GM18511 (cell line): ENCODE data around the gene PIAS3.
A peak's percentile ranks its signal among the peaks of the same experiment; 100 is the strongest.
"Not testable (repeated sequence)": the region's sequence is repeated elsewhere in the genome, so short reads cannot be mapped to it uniquely, and the experiment has no call there.

Experiments used
- ATAC-seq: cut with Tn5 transposase; IDR thresholded peaks from one replicate; pipeline ENCODE4 v1.9.1; 2021; ENCODE audit warnings: mild to moderate bottlenecking, moderate library complexity; ENCODE audit not compliant: unreplicated experiment

PIAS3 gene

GRCh38 chr1:145877923-145878486 lies 19.1 kb upstream of the PIAS3 start:
- no peak for ATAC-seq

GRCh38 chr1:145874646-145875045 lies 15.8 kb upstream of the PIAS3 start:
- ATAC-seq, result no peak

- no peak for ATAC-seq
Observed at GRCh38 chr1:145871994-145872924, 13.4 kb upstream of the PIAS3 start.

- ATAC-seq, result no peak
Observed at GRCh38 chr1:145868232-145868631, 9.4 kb upstream of the PIAS3 start.

GRCh38 chr1:145863282-145864018 lies 4.6 kb upstream of the PIAS3 start:
- no peak for ATAC-seq

- peak; percentile 78 for ATAC-seq
Observed at GRCh38 chr1:145859491-145860023, 676 bp upstream of the PIAS3 start.

GRCh38 chr1:145858238-145858900 lies 512 bp downstream of the PIAS3 start:
- peak; percentile 20 for ATAC-seq

GRCh38 chr1:145857170-145857569 lies 1.7 kb downstream of the PIAS3 start:
- ATAC-seq, result no peak

GRCh38 chr1:145855426-145855948 lies 3.4 kb downstream of the PIAS3 start:
- ATAC-seq, result no peak

- no peak for ATAC-seq
Observed at GRCh38 chr1:145849356-145850160, 9.3 kb downstream of the PIAS3 start.

GRCh38 chr1:145847827-145848226 lies 11.1 kb downstream of the PIAS3 start:
- no peak for ATAC-seq

GRCh38 chr1:145846201-145846612 lies 12.7 kb downstream of the PIAS3 start:
- ATAC-seq, result peak; percentile 44

GRCh38 chr1:145845514-145846161 lies 13.2 kb downstream of the PIAS3 start, which contains the start of gene NUDT17:
NUDT17 (plus strand) TSS chr1:145845630; CDS start chr1:145845641, 11 bp downstream.
- peak; percentile 73 for ATAC-seq

- peak; percentile 88 for ATAC-seq
Observed at GRCh38 chr1:145845144-145845513, 13.8 kb downstream of the PIAS3 start.

GRCh38 chr1:145843031-145843430 lies 15.8 kb downstream of the PIAS3 start:
- no peak for ATAC-seq

GRCh38 chr1:145837656-145838055 lies 21.2 kb downstream of the PIAS3 start:
- no peak for ATAC-seq

- ATAC-seq, result not testable (repeated sequence)
Observed at GRCh38 chr1:145830810-145831209, 28.1 kb downstream of the PIAS3 start.

GRCh38 chr1:145828367-145829026 lies 30.4 kb downstream of the PIAS3 start:
- ATAC-seq, result no peak

GRCh38 chr1:145827966-145828365 lies 30.9 kb downstream of the PIAS3 start:
- no peak for ATAC-seq
